Ecto neural progenitor cell (in vitro differentiated cells): Measurements from ENCODE around the gene QRSL1.
"Not testable (repeated sequence)": the region's sequence is repeated elsewhere in the genome, so short reads cannot be mapped to it uniquely, and the experiment has no call there.

Experiments
- DNase-seq: peaks from one replicate; pipeline ENCODE4 v3.0.0-alpha.2; 2018; ENCODE audit warnings: low spot score

QRSL1 gene

GRCh38 chr6:106626485-106626884 lies 2.9 kb upstream of the QRSL1 start:
- DNase-seq, result no peak

GRCh38 chr6:106627760-106628159 lies 1.6 kb upstream of the QRSL1 start:
- not testable (repeated sequence) for DNase-seq

- no peak for DNase-seq
Observed at GRCh38 chr6:106628658-106629102, 698 bp upstream of the QRSL1 start.

- DNase-seq, result no peak
Observed at GRCh38 chr6:106629859-106630163, 433 bp downstream of the QRSL1 start.

GRCh38 chr6:106630366-106630765 lies 988 bp downstream of the QRSL1 start:
- no peak for DNase-seq

- no peak for DNase-seq
Observed at GRCh38 chr6:106631346-106631745, 2.0 kb downstream of the QRSL1 start.

GRCh38 chr6:106634565-106634964 lies 5.2 kb downstream of the QRSL1 start:
- DNase-seq, result no peak

- no peak for DNase-seq
Observed at GRCh38 chr6:106637051-106637716, 7.8 kb downstream of the QRSL1 start.

GRCh38 chr6:106637717-106638341 lies 8.5 kb downstream of the QRSL1 start:
- DNase-seq, result no peak

- no peak for DNase-seq
Observed at GRCh38 chr6:106639812-106640211, 10.4 kb downstream of the QRSL1 start.

GRCh38 chr6:106642476-106642875 lies 13.1 kb downstream of the QRSL1 start:
- no peak for DNase-seq

GRCh38 chr6:106643061-106643460 lies 13.7 kb downstream of the QRSL1 start:
- DNase-seq, result no peak

GRCh38 chr6:106648651-106649308 lies 19.4 kb downstream of the QRSL1 start:
- no peak for DNase-seq

- no peak for DNase-seq
Observed at GRCh38 chr6:106658469-106658868, 29.1 kb downstream of the QRSL1 start.

- no peak for DNase-seq
Observed at GRCh38 chr6:106659859-106660258, 30.5 kb downstream of the QRSL1 start.

- no peak for DNase-seq
Observed at GRCh38 chr6:106662458-106662857, 33.1 kb downstream of the QRSL1 start.

GRCh38 chr6:106666282-106667021 lies 37.1 kb downstream of the QRSL1 start:
- DNase-seq, result no peak

GRCh38 chr6:106667022-106667402 lies 37.6 kb downstream of the QRSL1 start:
- no peak for DNase-seq

- DNase-seq, result no peak
Observed at GRCh38 chr6:106670236-106670635, 40.9 kb downstream of the QRSL1 start.

GRCh38 chr6:106671651-106672050 lies 42.3 kb downstream of the QRSL1 start:
- no peak for DNase-seq

- DNase-seq, result no peak
Observed at GRCh38 chr6:106674541-106675229, 45.3 kb downstream of the QRSL1 start.

GRCh38 chr6:106677282-106677681 lies 47.9 kb downstream of the QRSL1 start:
- DNase-seq, result no peak
